Upper lobe of right lung (tissue), 1 donor: Measurements from ENCODE around the gene OAS1. TPM values are rescaled to one million over a fixed set of nuclear protein-coding genes. Genes with fewer than 3 reads are reported as not detected.

ENCODE experiments used
- ATAC-seq: fragments of 200-7000 bp; cut with Tn5 transposase; one replicate; pipeline ENCODE4 v1.9.1; 2020; ENCODE audit warnings: mild to moderate bottlenecking, moderate library complexity
- DNase-seq: peaks from one replicate; pipeline ENCODE4 v3.0.0-alpha.2; 2020
- H3K27ac ChIP-seq: fragments of 200-600 bp; one replicate; pipeline ENCODE4 v1.8.0; 2022
- H3K27me3 ChIP-seq: fragments of 200-600 bp; one replicate; pipeline ENCODE4 v1.8.0; 2022; ENCODE audit warnings: mild to moderate bottlenecking
- H3K36me3 ChIP-seq: fragments of 200-600 bp; one replicate; pipeline ENCODE4 v1.8.0; 2022
- H3K4me1 ChIP-seq: fragments of 200-600 bp; one replicate; pipeline ENCODE4 v1.8.0; 2022
- H3K4me3 ChIP-seq: fragments of 200-600 bp; one replicate; pipeline ENCODE4 v1.8.0; 2022; ENCODE audit warnings: mild to moderate bottlenecking
- H3K9me3 ChIP-seq: fragments of 200-600 bp; one replicate; pipeline ENCODE4 v1.8.0; 2022
- CTCF ChIP-seq: fragments of 200-600 bp; IDR thresholded peaks from one replicate; pipeline ENCODE4 v1.8.0; 2022; ENCODE audit warnings: antibody characterized with exemption
- intact Hi-C: fragments of 100-400 bp; cut with DNase I; formaldehyde crosslinking; loops from one replicate; pipeline ENCODE4 v1.11.0; 2022
- total RNA-seq: library from RNA; stranded (reverse); fragmentation: NEBNext Ultra II Directional; extraction: Animal tissue kit (Norgen Biotek cat#: 25700); gene quantifications from one replicate; pipeline ENCODE4 v1.2.1, GENCODE V29; 2021
- donor health status: DM: no; HTN: yes; CAD: no; lungs with severe emphysema.

The OAS1 gene
- total RNA-seq, 1 donor from 2014 or later: 60.0 TPM

DNA sequence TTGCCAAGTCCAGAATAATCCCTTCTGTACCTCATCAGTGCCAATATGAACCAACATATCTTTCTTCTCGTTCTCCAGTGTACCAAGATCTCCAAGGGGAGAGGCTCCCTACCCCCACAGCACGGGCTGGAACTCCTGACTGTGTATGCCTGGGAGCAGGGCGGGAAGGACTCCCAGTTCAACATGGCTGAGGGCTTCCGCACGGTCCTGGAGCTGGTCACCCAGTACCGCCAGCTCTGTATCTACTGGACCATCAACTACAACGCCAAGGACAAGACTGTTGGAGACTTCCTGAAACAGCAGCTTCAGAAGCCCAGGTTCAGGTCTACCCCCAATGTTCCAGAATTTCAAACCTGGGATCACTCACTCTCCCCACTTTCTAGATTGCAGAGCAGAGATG lies 61.1 kb downstream of the OAS1 start:
- ATAC-seq (no peak), DNase-seq (no peak)
- no peak for TF ChIP-seq CTCF
- intact Hi-C loops: no loop called here
- no peak overlapping the region for H3K4me3 ChIP-seq
- no peaks in the 10 kb centered on the region for H3K9me3 ChIP-seq
- no peaks in the 10 kb centered on the region for H3K27me3 ChIP-seq
- no peak overlapping the region for H3K27ac ChIP-seq
- H3K36me3 ChIP-seq: peaks cover 60% of the 10 kb centered on the region
- no peaks in the 10 kb centered on the region for H3K4me1 ChIP-seq

Other genes starting within 250 kb of the OAS1 start
- gene RPH3A, start 115.2 kb upstream of the OAS1 start, total RNA-seq: 0.75 TPM
- gene OAS3, start 31.5 kb downstream of the OAS1 start, total RNA-seq: 47.4 TPM
- gene OAS2, start 71.6 kb downstream of the OAS1 start, total RNA-seq: 57.7 TPM
- gene DTX1, start 149.8 kb downstream of the OAS1 start, total RNA-seq: 5.1 TPM
- 0.26 TPM for gene RASAL1, start 228.8 kb downstream of the OAS1 start, total RNA-seq
- not detected for gene CFAP73, start 242.8 kb downstream of the OAS1 start, total RNA-seq